PC-3 (cell line): Measurements from ENCODE around the gene STEAP4. TPM values are rescaled to one million over a fixed set of nuclear protein-coding genes. Genes with fewer than 3 reads are reported as not detected.
"Not testable (repeated sequence)": the region's sequence is repeated elsewhere in the genome, so short reads cannot be mapped to it uniquely, and the experiment has no call there.

ENCODE experiments used
- ATAC-seq: fragments of 200-7000 bp; cut with Tn5 transposase; 2 replicates; pipeline ENCODE4 v1.9.1; 2020; ENCODE audit warnings: mild to moderate bottlenecking, moderate library complexity
- BruUV-seq: library from RNA; stranded (reverse); fragments of 400-500 nt; replicated peaks from 2 replicates; lab custom pipeline; 2021; lab: Mats Ljungman, UMichigan
- CTCF ChIA-PET: fragments of 300-600 bp; sonication (Branson Sonifier 250); formaldehyde crosslinking; loops from one replicate; lab custom pipeline; 2022; ENCODE audit warnings: antibody characterized with exemption; lab: Charles Lee
- POLR2A ChIA-PET: fragments of 300-600 bp; sonication (Branson Sonifier 250); formaldehyde crosslinking; loops from one replicate; lab custom pipeline; 2022; ENCODE audit warnings: antibody characterized with exemption; ENCODE audit not compliant: unreplicated experiment; lab: Charles Lee
- DNase-seq: peaks from one replicate; pipeline ENCODE4 v3.0.0-alpha.2; 2015
- H2AFZ ChIP-seq: fragments of 300-600 bp; sonication (generic); 2 replicates; pipeline ENCODE4 v1.6.0; 2016; ENCODE audit warnings: antibody characterized with exemption, low read length
- H3F3A ChIP-seq: fragments of 300-600 bp; sonication (generic); one replicate; pipeline ENCODE4 v1.6.0; 2017; ENCODE audit warnings: antibody characterized with exemption, low read length, control low read depth, mild to moderate bottlenecking; ENCODE audit not compliant: unreplicated experiment
- H3K27ac ChIP-seq: fragments of 300-600 bp; sonication (generic); 2 replicates; pipeline ENCODE4 v1.5.1; 2016; ENCODE audit warnings: mild to moderate bottlenecking, low read length
- H3K27me3 ChIP-seq: fragments of 300-600 bp; sonication (generic); 2 replicates; pipeline ENCODE4 v1.6.1; 2016; ENCODE audit warnings: low read length, mixed read lengths
- H3K36me3 ChIP-seq: fragments of 300-600 bp; sonication (generic); 2 replicates; pipeline ENCODE4 v1.6.1; 2016; ENCODE audit warnings: low read depth, mixed run types, low read length, mixed read lengths
- H3K4me1 ChIP-seq: fragments of 300-600 bp; sonication (generic); 2 replicates; pipeline ENCODE4 v1.5.1; 2016; ENCODE audit warnings: low read length; ENCODE audit not compliant: insufficient read depth
- H3K4me2 ChIP-seq: fragments of 300-600 bp; sonication (generic); 2 replicates; pipeline ENCODE4 v1.6.0; 2016; ENCODE audit warnings: low read length
- H3K4me3 ChIP-seq: fragments of 300-600 bp; sonication (generic); 2 replicates; pipeline ENCODE4 v1.5.1; 2016; ENCODE audit warnings: mild to moderate bottlenecking, low read length, mixed read lengths
- H3K79me2 ChIP-seq: fragments of 300-600 bp; sonication (generic); 2 replicates; pipeline ENCODE4 v1.6.1; 2017; ENCODE audit warnings: low read length, mixed read lengths
- H3K9ac ChIP-seq: fragments of 300-600 bp; sonication (generic); 2 replicates; pipeline ENCODE4 v1.6.0; 2016; ENCODE audit warnings: mild to moderate bottlenecking, low read length
- H3K9me2 ChIP-seq: fragments of 300-600 bp; sonication (generic); replicated peaks from 2 replicates; pipeline ENCODE4 v1.6.1; 2016; ENCODE audit warnings: mixed run types, low read length, mixed read lengths
- H3K9me3 ChIP-seq: fragments of 300-600 bp; sonication (generic); 2 replicates; pipeline ENCODE4 v1.6.1; 2016; ENCODE audit warnings: low read length, mixed read lengths
- H4K20me1 ChIP-seq: fragments of 300-600 bp; sonication (generic); 2 replicates; pipeline ENCODE4 v1.6.1; 2016; ENCODE audit warnings: low read length, mixed read lengths
- CTCF ChIP-seq: fragments of 300-600 bp; sonication (generic); conservative IDR thresholded peaks from 2 replicates; pipeline ENCODE4 v1.5.1; 2017; ENCODE audit warnings: antibody characterized with exemption, low read depth, mild to moderate bottlenecking, low read length
- EZH2 ChIP-seq: fragments of 300-600 bp; sonication (generic); IDR thresholded peaks from one replicate; pipeline ENCODE4 v1.6.1; 2017; ENCODE audit warnings: antibody characterized with exemption, mild to moderate bottlenecking, low read length; ENCODE audit not compliant: unreplicated experiment
- EZH2phosphoT487 ChIP-seq: fragments of 300-600 bp; sonication (generic); IDR thresholded peaks from 2 replicates; pipeline ENCODE4 v1.6.1; 2018; ENCODE audit warnings: mild to moderate bottlenecking, antibody characterized with exemption, low read length, borderline replicate concordance
- intact Hi-C: fragments of 100-400 bp; cut with micrococcal nuclease; formaldehyde crosslinking; loops from 2 replicates; pipeline ENCODE4 v1.9.0; 2023
- total RNA-seq: library from RNA; depleted of rRNA; stranded (reverse); fragments of >200 nt; gene quantifications from 2 replicates; pipeline ENCODE4 v1.2.3, GENCODE V29; 2014

The STEAP4 gene
- total RNA-seq, 1 experiment from 2014 or later, result 1.7 TPM

- no TSS peak for BruUV-seq
- intact Hi-C loops, result no loop called here
- ChIA-PET POLR2A (no interaction called here), CTCF (no interaction called here)
- H3K27me3 ChIP-seq, result no peaks in the 10 kb centered on the region
- H3K4me2 ChIP-seq, result no peak overlapping the region
- no peaks in the 10 kb centered on the region for H4K20me1 ChIP-seq
- no peaks in the 10 kb centered on the region for H3K9me2 ChIP-seq
- no peaks in the 10 kb centered on the region for H3K9me3 ChIP-seq
- H3K27ac ChIP-seq, result no peak overlapping the region
- peaks cover 16% of the 10 kb centered on the region for H3K4me1 ChIP-seq
- H3K9ac ChIP-seq, result no peak overlapping the region
- DNase-seq (no peak), ATAC-seq (no peak)
- no peak overlapping the region for H3K4me3 ChIP-seq
- H3F3A ChIP-seq, result no peaks in the 10 kb centered on the region
- no peak overlapping the region for H2AFZ ChIP-seq
- H3K79me2 ChIP-seq, result no peaks in the 10 kb centered on the region
- TF ChIP-seq CTCF (no peak), EZH2 (no peak), EZH2phosphoT487 (no peak)
- H3K36me3 ChIP-seq, result no peaks in the 10 kb centered on the region
These were observed 27.8 kb downstream of the STEAP4 start for GRCh38 chr7:88278881-88279280.

DNA sequence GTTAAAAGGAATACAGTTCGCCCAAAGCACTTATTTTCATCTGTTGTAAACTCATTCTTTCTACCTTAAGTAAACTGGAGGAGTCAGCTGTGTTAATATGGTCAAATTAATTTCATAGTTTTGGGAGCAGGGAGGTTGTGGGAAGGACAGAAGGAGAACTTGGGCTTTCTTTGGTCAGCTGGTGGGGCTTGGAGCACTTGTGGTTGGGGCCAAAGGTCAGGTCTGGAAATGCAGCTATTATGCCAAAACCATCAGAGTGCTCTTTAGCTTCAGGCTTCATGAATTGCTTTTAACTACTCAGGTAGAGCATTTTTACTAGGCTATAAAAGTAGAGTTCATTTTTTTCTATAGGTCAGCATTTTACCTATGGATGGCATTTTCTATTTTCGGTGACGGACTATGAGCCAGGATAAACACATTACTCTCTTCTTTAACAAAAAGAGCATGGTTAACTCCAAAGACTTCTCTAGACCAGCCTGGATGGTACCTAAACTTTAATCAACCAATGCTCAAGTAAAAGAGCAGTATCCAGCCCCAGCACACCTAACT lies 30.0 kb downstream of the STEAP4 start:
- no peaks in the 10 kb centered on the region for H3K9me3 ChIP-seq
- no peak overlapping the region for H3K4me3 ChIP-seq
- H3K9me2 ChIP-seq, result no peaks in the 10 kb centered on the region
- H4K20me1 ChIP-seq, result no peaks in the 10 kb centered on the region
- no peaks in the 10 kb centered on the region for H3K27me3 ChIP-seq
- peaks cover 9% of the 10 kb centered on the region for H3K4me1 ChIP-seq
- no peaks in the 10 kb centered on the region for H3K36me3 ChIP-seq
- no peak overlapping the region for H3K4me2 ChIP-seq
- intact Hi-C loops, result no loop called here
- no peak overlapping the region for H2AFZ ChIP-seq
- H3K79me2 ChIP-seq, result no peaks in the 10 kb centered on the region
- POLR2A ChIA-PET, result interaction anchor here (0.6 kb wide), 1 partner anchor 49 kb away, joined by 3 read pairs; no protein-coding TSS in a partner anchor
- ATAC-seq (no peak), DNase-seq (peak; percentile 17)
- BruUV-seq, result no TSS peak
- CTCF ChIA-PET, result no interaction called here
- no peak overlapping the region for H3K27ac ChIP-seq
- no peak for TF ChIP-seq EZH2
- TF ChIP-seq EZH2phosphoT487, result no peak
- TF ChIP-seq CTCF, result no peak
- no peaks in the 10 kb centered on the region for H3F3A ChIP-seq
- no peak overlapping the region for H3K9ac ChIP-seq

DNA sequence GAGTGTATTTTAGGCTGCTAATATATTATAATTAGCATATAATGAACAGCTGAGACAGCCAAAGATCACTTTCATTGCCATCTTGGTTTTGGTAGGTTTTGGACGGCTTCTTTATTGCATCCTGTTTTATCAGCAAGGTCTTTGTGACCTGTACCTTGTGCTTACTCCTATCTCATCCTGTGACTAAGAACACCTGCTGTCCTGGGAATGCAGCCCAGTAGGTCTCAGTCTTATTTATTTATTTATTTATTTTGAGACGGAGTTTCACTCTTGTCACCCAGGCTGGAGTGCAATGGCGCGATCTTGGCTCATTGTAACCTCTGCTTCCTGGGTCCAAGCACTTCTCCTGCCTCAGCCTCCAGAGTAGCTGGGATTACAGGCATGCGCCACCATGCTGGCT lies 31.8 kb downstream of the STEAP4 start:
- ATAC-seq, H3K9me2 ChIP-seq, DNase-seq, CTCF ChIA-PET, H3K79me2 ChIP-seq, H3F3A ChIP-seq, H3K27me3 ChIP-seq, H2AFZ ChIP-seq, H3K36me3 ChIP-seq, BruUV-seq, POLR2A ChIA-PET, H3K9ac ChIP-seq, H3K27ac ChIP-seq, H4K20me1 ChIP-seq, H3K4me1 ChIP-seq, intact Hi-C loops, H3K4me3 ChIP-seq, H3K4me2 ChIP-seq, H3K9me3 ChIP-seq: not testable (repeated sequence)
